Measurements from ENCODE around the gene POFUT2.

The POFUT2 gene

DNA sequence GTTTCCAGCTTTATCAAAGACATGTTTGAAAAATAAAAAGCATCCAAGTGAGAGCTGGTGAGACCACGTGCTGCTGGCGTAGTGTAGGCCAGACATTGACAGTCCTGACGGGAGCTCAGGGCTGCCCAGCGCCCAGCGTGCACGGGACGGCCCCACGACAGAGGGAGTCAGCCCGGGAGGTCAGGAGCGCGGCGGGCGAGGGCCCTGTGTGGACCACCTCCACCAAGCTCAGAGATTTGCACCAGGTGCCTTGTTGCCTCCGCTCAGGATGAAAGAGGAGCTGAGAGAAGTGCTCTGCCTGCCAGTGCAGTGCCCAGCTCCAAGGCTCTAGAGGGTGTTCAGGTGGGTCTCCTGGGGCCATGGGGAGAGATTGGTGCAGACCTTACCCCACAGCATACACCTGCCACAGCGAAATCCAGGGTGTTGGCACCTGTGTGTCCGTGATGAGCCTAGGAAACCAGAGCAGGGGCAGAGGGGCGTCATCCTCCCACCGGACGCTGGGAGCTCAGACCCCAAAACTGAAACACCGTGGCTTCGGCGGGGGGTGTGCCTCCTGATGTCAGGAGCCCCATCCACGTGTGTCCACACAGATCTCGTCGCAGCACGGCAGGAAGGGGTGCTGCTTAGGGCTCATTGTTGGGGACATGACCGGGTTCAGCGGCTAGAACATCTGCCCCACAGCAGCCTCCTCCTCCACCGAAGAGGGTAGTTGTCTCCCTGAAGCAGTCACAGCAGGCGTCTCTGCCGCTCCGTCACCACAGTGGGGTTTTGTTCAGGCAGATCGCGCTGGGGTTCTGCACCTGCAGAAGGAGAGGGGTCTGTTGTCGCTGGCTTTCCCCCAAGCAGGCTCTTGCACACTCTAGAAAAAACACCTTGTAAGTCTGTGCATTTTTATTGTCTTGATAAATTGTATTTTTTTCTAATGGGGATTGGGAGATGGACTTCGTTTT lies 64.2 kb downstream of the POFUT2 start:
- Histone ChIP-seq H3K36me3 (ENCODE audit: insufficient read depth) (no peaks in the 10 kb centered on the region), H3K9ac (no peak overlapping the region), H3K4me1 (ENCODE audit: low read depth, poor library complexity, severe bottlenecking) (no peaks in the 10 kb centered on the region), H3K27me3 (ENCODE audit: insufficient read depth, low read depth) (no peaks in the 10 kb centered on the region), H3K27ac (no peak overlapping the region), H3K4me2 (no peak overlapping the region), H4K20me1 (ENCODE audit: insufficient read depth) (no peaks in the 10 kb centered on the region), H2AFZ (ENCODE audit: low read depth) (no peak overlapping the region), H3K79me2 (ENCODE audit: insufficient read depth, low read depth) (no peaks in the 10 kb centered on the region), H3K4me3 (IDR thresholded peaks at IDR 0.05; ENCODE audit: insufficient read depth, low read depth, low read length) (no peak overlapping the region)
- TF ChIP-seq, protein P1, sequence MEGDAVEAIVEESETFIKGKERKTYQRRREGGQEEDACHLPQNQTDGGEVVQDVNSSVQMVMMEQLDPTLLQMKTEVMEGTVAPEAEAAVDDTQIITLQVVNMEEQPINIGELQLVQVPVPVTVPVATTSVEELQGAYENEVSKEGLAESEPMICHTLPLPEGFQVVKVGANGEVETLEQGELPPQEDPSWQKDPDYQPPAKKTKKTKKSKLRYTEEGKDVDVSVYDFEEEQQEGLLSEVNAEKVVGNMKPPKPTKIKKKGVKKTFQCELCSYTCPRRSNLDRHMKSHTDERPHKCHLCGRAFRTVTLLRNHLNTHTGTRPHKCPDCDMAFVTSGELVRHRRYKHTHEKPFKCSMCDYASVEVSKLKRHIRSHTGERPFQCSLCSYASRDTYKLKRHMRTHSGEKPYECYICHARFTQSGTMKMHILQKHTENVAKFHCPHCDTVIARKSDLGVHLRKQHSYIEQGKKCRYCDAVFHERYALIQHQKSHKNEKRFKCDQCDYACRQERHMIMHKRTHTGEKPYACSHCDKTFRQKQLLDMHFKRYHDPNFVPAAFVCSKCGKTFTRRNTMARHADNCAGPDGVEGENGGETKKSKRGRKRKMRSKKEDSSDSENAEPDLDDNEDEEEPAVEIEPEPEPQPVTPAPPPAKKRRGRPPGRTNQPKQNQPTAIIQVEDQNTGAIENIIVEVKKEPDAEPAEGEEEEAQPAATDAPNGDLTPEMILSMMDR (conservative IDR thresholded peaks at IDR 0.05; ENCODE audit: low read depth, low read length): no peak

DNA sequence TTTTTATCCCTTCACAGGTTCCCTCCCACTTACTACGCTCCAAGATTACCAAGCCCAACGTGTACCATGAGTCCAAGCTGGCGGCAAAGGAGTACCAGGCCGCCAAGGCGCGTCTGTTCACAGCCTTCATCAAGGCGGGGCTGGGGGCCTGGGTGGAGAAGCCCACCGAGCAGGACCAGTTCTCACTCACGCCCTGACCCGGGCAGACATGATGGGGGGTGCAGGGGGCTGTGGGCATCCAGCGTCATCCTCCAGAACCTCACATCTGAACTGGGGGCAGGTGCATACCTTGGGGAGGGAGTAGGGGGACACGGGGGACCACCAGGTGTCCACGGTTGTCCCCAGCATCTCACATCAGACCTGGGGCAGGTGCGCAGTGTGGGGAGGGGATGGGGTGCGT lies 65.7 kb downstream of the POFUT2 start:
- no peaks in the 10 kb centered on the region for H3K36me3 ChIP-seq (ENCODE audit: insufficient read depth)

DNA sequence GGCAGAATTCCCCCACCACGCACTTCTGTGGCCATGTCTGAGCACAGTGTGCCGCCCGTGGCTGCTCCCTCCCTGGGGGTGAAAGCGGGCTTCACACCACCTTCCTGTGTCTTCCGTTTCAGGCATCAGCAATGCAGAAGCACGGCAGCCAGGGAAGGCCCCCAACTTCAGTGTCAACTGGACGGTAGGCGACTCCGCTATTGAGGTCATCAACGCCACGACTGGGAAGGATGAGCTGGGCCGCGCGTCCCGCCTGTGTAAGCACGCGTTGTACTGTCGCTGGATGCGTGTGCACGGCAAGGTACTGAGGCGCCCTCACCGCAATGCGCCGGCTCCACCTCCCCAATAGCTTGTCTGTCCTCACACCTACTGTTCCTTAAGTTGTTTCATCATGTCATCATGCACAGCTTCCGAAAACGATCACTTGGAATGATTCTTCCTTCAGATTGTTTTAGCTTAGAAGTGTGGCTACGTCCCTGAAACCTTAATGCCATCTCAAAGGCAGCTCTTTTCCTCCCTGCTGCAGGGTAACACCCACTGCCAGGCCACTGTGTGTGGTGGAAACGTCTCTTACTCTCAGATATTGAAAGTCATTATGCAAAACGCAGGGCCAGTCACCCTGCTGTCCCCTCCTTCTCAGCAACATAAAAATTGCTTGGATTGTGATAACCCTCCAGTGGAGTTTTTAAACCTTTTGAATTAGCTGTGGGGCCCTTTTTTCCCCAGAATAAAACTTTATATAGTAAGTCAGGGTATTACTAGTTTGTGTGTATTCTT lies 66.8 kb downstream of the POFUT2 start:
- H3K36me3 ChIP-seq (ENCODE audit: insufficient read depth): no peaks in the 10 kb centered on the region
- H3K27me3 ChIP-seq (ENCODE audit: insufficient read depth, low read depth): no peaks in the 10 kb centered on the region
- no peaks in the 10 kb centered on the region for H4K20me1 ChIP-seq (ENCODE audit: insufficient read depth)
- no peak overlapping the region for H2AFZ ChIP-seq (ENCODE audit: low read depth)
- H3K79me2 ChIP-seq (ENCODE audit: insufficient read depth, low read depth): no peaks in the 10 kb centered on the region
- TF ChIP-seq, protein P1 (conservative IDR thresholded peaks at IDR 0.05; ENCODE audit: low read depth, low read length): no peak
- no peaks in the 10 kb centered on the region for H3K4me1 ChIP-seq (ENCODE audit: low read depth, poor library complexity, severe bottlenecking)
- H3K27ac ChIP-seq: no peak overlapping the region
- no peak overlapping the region for H3K4me2 ChIP-seq
- H3K4me3 ChIP-seq (IDR thresholded peaks at IDR 0.05; ENCODE audit: insufficient read depth, low read depth, low read length): no peak overlapping the region
- H3K9ac ChIP-seq: no peak overlapping the region

More for the DNA sequence above, 65.7 kb downstream of the POFUT2 start:
- no peak overlapping the region for H3K4me2 ChIP-seq
- H3K4me1 ChIP-seq (ENCODE audit: low read depth, poor library complexity, severe bottlenecking): no peaks in the 10 kb centered on the region
- no peak overlapping the region for H3K4me3 ChIP-seq (IDR thresholded peaks at IDR 0.05; ENCODE audit: insufficient read depth, low read depth, low read length)
- H4K20me1 ChIP-seq (ENCODE audit: insufficient read depth): no peaks in the 10 kb centered on the region
- H2AFZ ChIP-seq (ENCODE audit: low read depth): no peak overlapping the region
- H3K27ac ChIP-seq: no peak overlapping the region
- no peaks in the 10 kb centered on the region for H3K27me3 ChIP-seq (ENCODE audit: insufficient read depth, low read depth)
- no peaks in the 10 kb centered on the region for H3K79me2 ChIP-seq (ENCODE audit: insufficient read depth, low read depth)
- no peak overlapping the region for H3K9ac ChIP-seq
- TF ChIP-seq, protein P1 (conservative IDR thresholded peaks at IDR 0.05; ENCODE audit: low read depth, low read length): no peak

DNA sequence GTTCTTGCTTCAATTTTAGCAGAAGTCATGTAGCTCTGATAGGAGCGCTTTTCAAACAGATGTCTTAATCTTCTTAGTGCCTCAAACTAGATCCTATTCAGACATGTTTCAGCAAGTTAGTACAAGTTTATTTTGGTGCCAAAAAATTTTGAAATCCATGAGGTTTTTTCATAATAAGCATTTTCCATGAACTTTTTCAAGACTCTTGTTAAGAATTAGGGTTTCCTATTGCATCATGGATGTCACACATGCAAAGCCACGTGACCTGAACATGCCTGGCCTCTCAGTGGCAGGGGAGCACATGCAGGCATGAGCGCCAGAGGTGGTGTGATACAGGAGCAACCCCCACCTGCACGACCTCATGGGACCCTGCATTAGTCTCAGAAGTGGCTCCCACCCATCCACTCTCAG lies 67.6 kb downstream of the POFUT2 start:
- TF ChIP-seq, protein P1 (conservative IDR thresholded peaks at IDR 0.05; ENCODE audit: low read depth, low read length): no peak

More for the DNA sequence above, 67.6 kb downstream of the POFUT2 start:
- Histone ChIP-seq H3K4me1 (ENCODE audit: low read depth, poor library complexity, severe bottlenecking) (no peaks in the 10 kb centered on the region), H3K36me3 (ENCODE audit: insufficient read depth) (no peaks in the 10 kb centered on the region), H2AFZ (ENCODE audit: low read depth) (no peak overlapping the region), H3K4me3 (IDR thresholded peaks at IDR 0.05; ENCODE audit: insufficient read depth, low read depth, low read length) (no peak overlapping the region), H3K27ac (no peak overlapping the region), H3K9ac (no peak overlapping the region), H3K27me3 (ENCODE audit: insufficient read depth, low read depth) (no peaks in the 10 kb centered on the region), H3K79me2 (ENCODE audit: insufficient read depth, low read depth) (no peaks in the 10 kb centered on the region), H4K20me1 (ENCODE audit: insufficient read depth) (no peaks in the 10 kb centered on the region), H3K4me2 (no peak overlapping the region)
